ENCODE measurements around the gene DMKN. TPM values are rescaled to one million over a fixed set of nuclear protein-coding genes. Genes with fewer than 3 reads are reported as not detected.

DMKN gene
- total and polyA plus RNA-seq, 9 of the 15 experiments (the other 6 are each of a cell fraction or from before 2014, with no cell fraction given) = 0.36 to 0.53 TPM; not detected in 7

DNA sequence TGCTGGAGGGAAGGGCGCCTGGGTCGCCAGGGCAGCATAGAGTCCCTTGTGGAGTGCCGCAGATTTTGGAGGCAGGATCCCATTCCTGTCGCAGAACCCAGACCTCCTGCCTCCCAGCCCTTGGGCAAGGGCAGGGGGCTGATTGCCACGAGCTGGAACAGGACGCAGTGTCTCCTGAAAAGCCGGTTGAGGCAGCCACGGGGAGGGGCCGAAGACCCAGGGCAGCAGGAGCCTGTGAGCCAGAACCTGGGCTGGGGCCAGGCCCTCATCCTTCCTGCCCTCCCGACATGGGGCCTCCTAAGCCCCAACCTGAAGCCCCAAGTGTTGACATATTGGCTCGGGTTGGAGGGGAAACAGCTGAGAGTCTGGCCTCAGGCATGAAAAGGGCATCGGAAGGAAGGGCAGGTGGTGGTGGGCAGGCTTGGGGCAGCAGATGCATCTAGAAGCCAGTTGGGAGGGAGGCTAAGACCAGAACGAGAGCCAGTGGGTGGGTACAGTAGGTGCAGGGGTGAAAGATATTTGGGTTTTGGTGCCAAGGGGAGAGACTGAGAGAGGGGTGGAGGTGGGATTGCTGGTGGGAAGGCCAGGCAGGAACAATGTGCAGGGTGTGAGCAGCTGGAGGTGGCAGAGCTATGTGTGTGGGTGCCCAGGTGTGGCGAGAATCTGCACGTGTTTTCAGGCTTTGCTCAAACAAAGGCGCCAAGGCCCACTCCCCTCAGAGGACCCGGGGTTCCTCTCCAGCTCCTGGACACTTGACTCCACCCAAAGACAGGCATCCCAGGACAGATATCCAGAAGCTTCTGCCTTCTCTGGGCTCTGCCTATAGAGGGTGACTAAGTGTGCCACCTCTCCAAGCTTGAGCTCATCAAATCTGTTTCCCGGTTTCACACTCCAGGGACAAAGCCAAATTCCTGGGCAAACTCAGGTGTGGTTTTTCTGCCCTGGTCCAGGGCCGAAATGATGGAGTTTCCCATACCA, 16.1 kb upstream of the DMKN start:
- Histone ChIP-seq H4K20me1 (replicated peaks; ENCODE audit: control insufficient read depth, insufficient read depth, low read length) (peaks cover 11% of the 10 kb centered on the region), H3K36me3 (ENCODE audit: control insufficient read depth, insufficient read depth, low read length) (no peaks in the 10 kb centered on the region), H3K27ac (ENCODE audit: extremely low read depth, low read depth, low read length) (no peak overlapping the region), H3K4me3 (no peak overlapping the region), H3K4me2 (ENCODE audit: insufficient read depth, low read length) (no peak overlapping the region), H2AFZ (ENCODE audit: low read depth, low read length) (no peak overlapping the region), H3K4me1 (replicated peaks in 1 of 2; ENCODE audit: control insufficient read depth in 2 of 2, insufficient read depth in 2 of 2, low read length in 2 of 2) (peaks cover 3 to 15% of the 10 kb centered on the region in 2 experiments; a peak in 3 of 5 replicates), H3K79me2 (ENCODE audit: control insufficient read depth, insufficient read depth, low read length) (no peaks in the 10 kb centered on the region), H3K9ac (ENCODE audit: insufficient read depth in 1 of 2, low read depth in 2 of 2, low read length in 2 of 2) (no peak overlapping the region), H3K9me1 (ENCODE audit: control insufficient read depth, insufficient read depth, low read length) (no peaks in the 10 kb centered on the region), H3K9me3 (replicated peaks; ENCODE audit: control insufficient read depth, insufficient read depth, low read depth, low read length) (no peaks in the 10 kb centered on the region), H3K27me3 (ENCODE audit: control insufficient read depth in 2 of 2, insufficient read depth in 2 of 2, low read length in 2 of 2) (peaks cover 51 to 90% of the 10 kb centered on the region in 2 experiments)
- ChIA-PET CTCF (ENCODE audit: low intra/inter-chr PET ratio) (no interaction called here), POLR2A (interaction anchor here (0.5 to 0.6 kb wide), 2 partner anchors 34 to 128 kb away, joined by 3 read pairs; no protein-coding TSS in a partner anchor)
- DNase-seq (ENCODE audit: extremely low read depth in 1 of 4, low spot score in 3 of 4) = no peak
- ATAC-seq = no peak
- BruUV-seq (replicated peaks) = no TSS peak
- FAIRE-seq = no peak
- 1% methylated on average over 18 of the region's 19 CpGs for WGBS (ENCODE audit: insufficient coverage, low coverage, missing lambda C conversion rate)
- intact Hi-C loops (cut with micrococcal nuclease) = no loop called here
- in situ Hi-C loops (cut with MboI) = no loop called here
- TF ChIP-seq ADNP (tag; IDR thresholded peaks at IDR 0.05) (no peak), CREB3L1 (IDR thresholded peaks at IDR 0.05; ENCODE audit: borderline replicate concordance, low read depth) (no peak), KAT7 (CRISPR knock-in tag; IDR thresholded peaks at IDR 0.05; ENCODE audit: borderline replicate concordance) (no peak), CHD4 (IDR thresholded peaks at IDR 0.05; ENCODE audit: insufficient read depth, insufficient replicate concordance, low read depth, low read length, poor library complexity, severe bottlenecking) (no peak), SMARCB1 (IDR thresholded peaks at IDR 0.05; ENCODE audit: insufficient read length, low read depth) (no peak), SRSF1 (IDR thresholded peaks at IDR 0.05; ENCODE audit: low read depth, low read length) (no peak), ZBTB33 (CRISPR knock-in tag; IDR thresholded peaks at IDR 0.05) (no peak), EWSR1 (IDR thresholded peaks at IDR 0.05; ENCODE audit: borderline replicate concordance, low read depth, partially characterized antibody) (no peak), E2F6 (IDR thresholded peaks at IDR 0.05; ENCODE audit: borderline replicate concordance in 1 of 2, extremely low read depth in 1 of 2, insufficient read depth in 1 of 2, insufficient read length in 1 of 2, low read depth in 1 of 2, low read length in 1 of 2, poor library complexity in 1 of 2, severe bottlenecking in 1 of 2) (no peak), RBFOX2 (IDR thresholded peaks at IDR 0.05; ENCODE audit: low read depth, low read length) (no peak)
- TF ChIP-seq, protein P1, sequence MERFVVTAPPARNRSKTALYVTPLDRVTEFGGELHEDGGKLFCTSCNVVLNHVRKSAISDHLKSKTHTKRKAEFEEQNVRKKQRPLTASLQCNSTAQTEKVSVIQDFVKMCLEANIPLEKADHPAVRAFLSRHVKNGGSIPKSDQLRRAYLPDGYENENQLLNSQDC (CRISPR knock-in tag; IDR thresholded peaks at IDR 0.05) = no peak
- TF ChIP-seq, protein P2, sequence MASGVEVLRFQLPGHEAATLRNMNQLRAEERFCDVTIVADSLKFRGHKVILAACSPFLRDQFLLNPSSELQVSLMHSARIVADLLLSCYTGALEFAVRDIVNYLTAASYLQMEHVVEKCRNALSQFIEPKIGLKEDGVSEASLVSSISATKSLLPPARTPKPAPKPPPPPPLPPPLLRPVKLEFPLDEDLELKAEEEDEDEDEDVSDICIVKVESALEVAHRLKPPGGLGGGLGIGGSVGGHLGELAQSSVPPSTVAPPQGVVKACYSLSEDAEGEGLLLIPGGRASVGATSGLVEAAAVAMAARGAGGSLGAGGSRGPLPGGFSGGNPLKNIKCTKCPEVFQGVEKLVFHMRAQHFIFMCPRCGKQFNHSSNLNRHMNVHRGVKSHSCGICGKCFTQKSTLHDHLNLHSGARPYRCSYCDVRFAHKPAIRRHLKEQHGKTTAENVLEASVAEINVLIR (CRISPR knock-in tag; IDR thresholded peaks at IDR 0.05) = no peak
